GM12878 (cell line): ENCODE results near the gene C10orf90. TPM values are rescaled to one million over a fixed set of nuclear protein-coding genes. Genes with fewer than 3 reads are reported as not detected.

Experiments used
- ATAC-seq: fragments of 200-7000 bp; cut with Tn5 transposase; 3 replicates; pipeline ENCODE4 v1.9.1; 2020; ENCODE audit warnings: mild to moderate bottlenecking, moderate library complexity
- BruUV-seq: library from RNA; stranded (reverse); fragments of 400-500 nt; replicated peaks from 2 replicates; lab custom pipeline; 2021; lab: Mats Ljungman, UMichigan
- CTCF ChIA-PET: fragments of 300-600 bp; sonication (Branson Sonifier 250); formaldehyde crosslinking; extraction: SDS; loops from one replicate; lab custom pipeline; 2021; ENCODE audit warnings: inconsistent platforms; lab: Yijun Ruan, JAX
- POLR2A ChIA-PET: fragments of 350-600 bp; formaldehyde crosslinking; extraction: SDS; loops from one replicate; lab custom pipeline; 2021; ENCODE audit warnings: inconsistent platforms; lab: Charles Lee
- RAD21 ChIA-PET: fragments of 300-600 bp; sonication (Branson Sonifier 250); formaldehyde crosslinking; loops from one replicate; lab custom pipeline; 2023; ENCODE audit warnings: antibody characterized with exemption; ENCODE audit not compliant: unreplicated experiment; lab: Charles Lee
- SMC1A ChIA-PET: fragments of 300-600 bp; sonication (Branson Sonifier 250); formaldehyde crosslinking; loops from one replicate; lab custom pipeline; 2023; ENCODE audit not compliant: unreplicated experiment, uncharacterized antibody; lab: Charles Lee
- DNase-seq: peaks from one replicate; pipeline ENCODE4 v3.0.0-alpha.2; 2011; ENCODE audit warnings: low read depth, low spot score
- FAIRE-seq: peaks from 3 replicates; lab custom pipeline; 2011; peaks lifted over from hg19 to GRCh38; lab: Jason Lieb, UNC
- H2AFZ ChIP-seq: 2 replicates; pipeline ENCODE4 v1.6.0; 2011; ENCODE audit warnings: low read depth, low read length, control low read depth; ENCODE audit not compliant: control insufficient read depth
- H3K27ac ChIP-seq: 2 replicates; pipeline ENCODE4 v1.5.1; 2011; ENCODE audit warnings: control low read depth; ENCODE audit not compliant: control insufficient read depth, insufficient read depth
- H3K27me3 ChIP-seq, 2 experiments: replicated peaks in 1 of 2; 2 replicates each; pipeline versions ENCODE4 v1.6.0 to v1.6.1; 2011; ENCODE audit warnings: low read length in 1 of 2; ENCODE audit not compliant: control insufficient read depth in 2 of 2, insufficient read depth in 2 of 2
- H3K36me3 ChIP-seq, 2 experiments: 2 replicates each; pipeline ENCODE4 v1.5.1; 2011; ENCODE audit warnings: low read length in 1 of 2; ENCODE audit not compliant: control insufficient read depth in 2 of 2, insufficient read depth in 2 of 2
- H3K4me1 ChIP-seq: 2 replicates; pipeline ENCODE4 v1.6.1; 2011; ENCODE audit warnings: mild to moderate bottlenecking, low read length, moderate library complexity, mixed read lengths; ENCODE audit not compliant: control insufficient read depth, insufficient read depth
- H3K4me2 ChIP-seq: 2 replicates; pipeline ENCODE4 v1.6.0; 2011; ENCODE audit warnings: control low read depth; ENCODE audit not compliant: control insufficient read depth, insufficient read depth
- H3K4me3 ChIP-seq: fragments of 200-600 bp; sonication (generic); 2 replicates; pipeline ENCODE4 v1.5.1; 2016
- H3K79me2 ChIP-seq: 2 replicates; pipeline ENCODE4 v1.6.0; 2011; ENCODE audit warnings: low read length; ENCODE audit not compliant: control insufficient read depth, insufficient read depth
- H3K9ac ChIP-seq: 2 replicates; pipeline ENCODE4 v1.8.0; 2011; ENCODE audit warnings: low read length, control low read depth, mixed read lengths; ENCODE audit not compliant: control insufficient read depth, insufficient read depth
- H3K9me3 ChIP-seq: replicated peaks from 3 replicates; pipeline ENCODE4 v1.5.1; 2011; ENCODE audit warnings: mild to moderate bottlenecking, low read length; ENCODE audit not compliant: control insufficient read depth, insufficient read depth
- H4K20me1 ChIP-seq: 2 replicates; pipeline ENCODE4 v1.6.0; 2011; ENCODE audit not compliant: control insufficient read depth, insufficient read depth
- GABPA ChIP-seq: IDR thresholded peaks from 2 replicates; pipeline ENCODE4 v1.6.1; 2014; ENCODE audit warnings: antibody characterized with exemption, low read depth, mild to moderate bottlenecking, inconsistent platforms
- IKZF2 ChIP-seq, 2 experiments: fragments of 450-650 bp; IDR thresholded peaks; 2 replicates each; pipeline ENCODE4 v1.6.1; 2017; ENCODE audit warnings: mild to moderate bottlenecking in 2 of 2, moderate library complexity in 2 of 2
- WGBS: methylation state at CpG from one replicate; pipeline ENCODE4 v1.1.6; 2016; ENCODE audit warnings: low lambda C conversion rate; ENCODE audit not compliant: insufficient replicate concordance, insufficient coverage; ENCODE audit errors: missing lambda C conversion rate; 5-methylcytosine and 5-hydroxymethylcytosine counted together
- in situ Hi-C: fragments of 300-500 bp; cut with MboI; formaldehyde crosslinking; loops from 9 replicates; pipeline ENCODE4 v1.14.3; 2018; ENCODE audit warnings: mixed read lengths
- intact Hi-C: fragments of 100-400 bp; cut with micrococcal nuclease; formaldehyde crosslinking; loops from one replicate; pipeline ENCODE4 v1.14.2; 2022; ENCODE audit not compliant: unreplicated experiment
- polyA plus RNA-seq, 11 experiments: library from polyadenylated mRNA; depleted of rRNA in 4 of 11; unstranded in 6 of 11; stranded (reverse) in 5 of 11; fragments of >200 nt; fragmentation: Nextera tagmentation in 4 of 11; fragmentation: Illumina TruSeq in 1 of 11; extraction: Ambion mirVana in 4 of 11; extraction: Trizol in 1 of 11; gene quantifications; 1 replicate in 1 of 11; 2 replicates in 10 of 11; pipeline versions ENCODE4 v1.2.1 to v1.2.3, GENCODE V29; 2011 to 2016; ENCODE audit warnings: inconsistent platforms in 2 of 11, missing spikeins in 2 of 11, low read depth in 1 of 11
- total RNA-seq, 4 experiments: library from RNA; depleted of rRNA in 3 of 4; stranded (reverse); fragments of >200 nt in 3 of 4; fragmentation: Illumina TruSeq in 1 of 4; extraction: Trizol in 1 of 4; gene quantifications; 2 replicates each; pipeline versions ENCODE4 v1.2.1 to v1.2.3, GENCODE V29; 2013 to 2021
- TF ChIP-seq, protein P1 (sequence below): fragments of 450-650 bp; IDR thresholded peaks from 2 replicates; pipeline ENCODE4 v1.6.1; 2017; ENCODE audit warnings: antibody characterized with exemption, mild to moderate bottlenecking, moderate library complexity
- TF ChIP-seq, protein P2 (sequence below): IDR thresholded peaks from 2 replicates; pipeline ENCODE4 v1.6.1; 2011; ENCODE audit warnings: borderline replicate concordance, low read depth, mild to moderate bottlenecking, moderate library complexity, low read length; ENCODE audit not compliant: insufficient read depth, poor library complexity, severe bottlenecking
- TF ChIP-seq, protein P3 (sequence below): fragments of 450-650 bp; formaldehyde crosslinking; IDR thresholded peaks from 2 replicates; pipeline ENCODE4 v1.5.0; 2022; ENCODE audit warnings: mild to moderate bottlenecking, missing genetic modification characterization

Gene C10orf90
- total and polyA plus RNA-seq, 10 of the 15 experiments (the other 5 are each of a cell fraction or from before 2014, with no cell fraction given): 0.04 TPM; not detected in 9

DNA sequence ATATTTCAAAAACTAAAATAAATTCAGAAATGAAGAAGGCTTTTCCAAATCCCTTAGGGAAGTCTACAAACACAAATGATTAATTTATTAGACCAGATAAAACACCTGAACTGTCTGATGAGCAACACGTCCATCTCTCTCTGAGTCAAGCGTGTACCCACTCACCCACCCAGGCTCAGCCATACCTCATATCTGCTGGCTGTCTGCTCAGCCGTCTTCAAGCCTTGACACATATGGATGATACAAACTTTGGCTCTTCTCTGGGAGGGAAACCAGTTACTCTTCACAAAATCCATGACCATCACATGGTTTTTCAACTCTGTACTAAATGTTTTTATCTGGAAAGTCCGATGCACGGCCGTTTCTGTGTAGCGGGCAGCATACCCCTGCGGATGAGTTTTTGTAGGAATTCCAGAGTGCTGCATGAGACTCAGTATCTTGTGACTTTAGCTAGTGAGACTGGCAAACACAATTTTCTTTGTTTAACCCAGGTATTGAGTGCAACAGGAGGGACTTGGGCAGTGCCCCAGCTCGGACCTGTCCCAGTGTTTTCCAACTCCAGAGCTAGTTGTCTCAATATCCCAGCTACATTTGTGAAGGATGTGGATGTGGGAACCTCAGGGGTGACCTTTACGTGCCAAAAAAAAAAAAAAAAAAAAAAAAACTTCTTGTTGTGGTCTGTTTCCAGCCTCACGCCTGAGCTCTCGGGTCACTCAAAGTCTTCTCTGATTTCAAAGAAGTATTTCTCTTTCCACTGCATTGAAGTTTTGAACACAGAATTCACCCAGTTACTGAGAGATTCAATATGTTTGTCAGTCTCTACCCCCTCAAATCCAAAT lies at the start of gene C10orf90 (continued):
- TF ChIP-seq, protein P1, sequence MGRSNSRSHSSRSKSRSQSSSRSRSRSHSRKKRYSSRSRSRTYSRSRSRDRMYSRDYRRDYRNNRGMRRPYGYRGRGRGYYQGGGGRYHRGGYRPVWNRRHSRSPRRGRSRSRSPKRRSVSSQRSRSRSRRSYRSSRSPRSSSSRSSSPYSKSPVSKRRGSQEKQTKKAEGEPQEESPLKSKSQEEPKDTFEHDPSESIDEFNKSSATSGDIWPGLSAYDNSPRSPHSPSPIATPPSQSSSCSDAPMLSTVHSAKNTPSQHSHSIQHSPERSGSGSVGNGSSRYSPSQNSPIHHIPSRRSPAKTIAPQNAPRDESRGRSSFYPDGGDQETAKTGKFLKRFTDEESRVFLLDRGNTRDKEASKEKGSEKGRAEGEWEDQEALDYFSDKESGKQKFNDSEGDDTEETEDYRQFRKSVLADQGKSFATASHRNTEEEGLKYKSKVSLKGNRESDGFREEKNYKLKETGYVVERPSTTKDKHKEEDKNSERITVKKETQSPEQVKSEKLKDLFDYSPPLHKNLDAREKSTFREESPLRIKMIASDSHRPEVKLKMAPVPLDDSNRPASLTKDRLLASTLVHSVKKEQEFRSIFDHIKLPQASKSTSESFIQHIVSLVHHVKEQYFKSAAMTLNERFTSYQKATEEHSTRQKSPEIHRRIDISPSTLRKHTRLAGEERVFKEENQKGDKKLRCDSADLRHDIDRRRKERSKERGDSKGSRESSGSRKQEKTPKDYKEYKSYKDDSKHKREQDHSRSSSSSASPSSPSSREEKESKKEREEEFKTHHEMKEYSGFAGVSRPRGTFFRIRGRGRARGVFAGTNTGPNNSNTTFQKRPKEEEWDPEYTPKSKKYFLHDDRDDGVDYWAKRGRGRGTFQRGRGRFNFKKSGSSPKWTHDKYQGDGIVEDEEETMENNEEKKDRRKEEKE: no peak
- TF ChIP-seq IKZF2 (IDR thresholded peaks at IDR 0.05): no peak
- no peak for TF ChIP-seq GABPA
- TF ChIP-seq, protein P2, sequence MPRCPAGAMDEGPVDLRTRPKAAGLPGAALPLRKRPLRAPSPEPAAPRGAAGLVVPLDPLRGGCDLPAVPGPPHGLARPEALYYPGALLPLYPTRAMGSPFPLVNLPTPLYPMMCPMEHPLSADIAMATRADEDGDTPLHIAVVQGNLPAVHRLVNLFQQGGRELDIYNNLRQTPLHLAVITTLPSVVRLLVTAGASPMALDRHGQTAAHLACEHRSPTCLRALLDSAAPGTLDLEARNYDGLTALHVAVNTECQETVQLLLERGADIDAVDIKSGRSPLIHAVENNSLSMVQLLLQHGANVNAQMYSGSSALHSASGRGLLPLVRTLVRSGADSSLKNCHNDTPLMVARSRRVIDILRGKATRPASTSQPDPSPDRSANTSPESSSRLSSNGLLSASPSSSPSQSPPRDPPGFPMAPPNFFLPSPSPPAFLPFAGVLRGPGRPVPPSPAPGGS: no peak

DNA sequence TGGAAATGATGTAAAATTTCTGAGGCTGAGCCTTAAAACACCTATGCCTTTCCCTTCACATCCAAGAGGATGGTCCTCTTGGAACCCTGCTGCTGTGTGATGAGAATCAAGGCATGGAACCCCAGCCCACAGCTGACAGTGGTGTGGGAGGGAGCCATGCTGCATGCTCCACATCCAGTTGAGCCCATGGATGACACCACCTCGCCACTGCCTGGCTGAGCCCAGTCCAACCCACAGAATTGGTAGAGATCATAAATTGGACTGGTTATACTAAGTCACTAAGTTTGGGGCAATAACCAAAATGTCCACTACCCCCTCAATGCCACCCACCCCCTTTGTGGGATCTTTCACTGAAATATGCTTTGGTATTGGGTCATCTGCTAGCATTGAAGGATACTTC lies 45.9 kb upstream of the C10orf90 start:
- no peak for DNase-seq
- Histone ChIP-seq H3K4me2 (no peak overlapping the region), H4K20me1 (no peaks in the 10 kb centered on the region), H3K36me3 (no peaks in the 10 kb centered on the region), H3K9me3 (no peaks in the 10 kb centered on the region), H3K27me3 (no peaks in the 10 kb centered on the region), H3K9ac (no peak overlapping the region), H2AFZ (no peak overlapping the region), H3K27ac (no peak overlapping the region), H3K4me3 (no peak overlapping the region), H3K79me2 (no peaks in the 10 kb centered on the region), H3K4me1 (no peaks in the 10 kb centered on the region)
- SMC1A ChIA-PET: no interaction called here
- POLR2A ChIA-PET: interaction anchor here (0.6 kb wide), 1 partner anchor 743 kb away, joined by 3 read pairs; no protein-coding TSS in a partner anchor
- RAD21 ChIA-PET: no interaction called here
- BruUV-seq: no TSS peak
- no peak for ATAC-seq
- in situ Hi-C loops (no loop called here), intact Hi-C loops (no loop called here)
- no peak for FAIRE-seq
- WGBS: 7% methylated on average over 1 of the region's 1 CpG
- CTCF ChIA-PET: no interaction called here
- TF ChIP-seq, protein P3, sequence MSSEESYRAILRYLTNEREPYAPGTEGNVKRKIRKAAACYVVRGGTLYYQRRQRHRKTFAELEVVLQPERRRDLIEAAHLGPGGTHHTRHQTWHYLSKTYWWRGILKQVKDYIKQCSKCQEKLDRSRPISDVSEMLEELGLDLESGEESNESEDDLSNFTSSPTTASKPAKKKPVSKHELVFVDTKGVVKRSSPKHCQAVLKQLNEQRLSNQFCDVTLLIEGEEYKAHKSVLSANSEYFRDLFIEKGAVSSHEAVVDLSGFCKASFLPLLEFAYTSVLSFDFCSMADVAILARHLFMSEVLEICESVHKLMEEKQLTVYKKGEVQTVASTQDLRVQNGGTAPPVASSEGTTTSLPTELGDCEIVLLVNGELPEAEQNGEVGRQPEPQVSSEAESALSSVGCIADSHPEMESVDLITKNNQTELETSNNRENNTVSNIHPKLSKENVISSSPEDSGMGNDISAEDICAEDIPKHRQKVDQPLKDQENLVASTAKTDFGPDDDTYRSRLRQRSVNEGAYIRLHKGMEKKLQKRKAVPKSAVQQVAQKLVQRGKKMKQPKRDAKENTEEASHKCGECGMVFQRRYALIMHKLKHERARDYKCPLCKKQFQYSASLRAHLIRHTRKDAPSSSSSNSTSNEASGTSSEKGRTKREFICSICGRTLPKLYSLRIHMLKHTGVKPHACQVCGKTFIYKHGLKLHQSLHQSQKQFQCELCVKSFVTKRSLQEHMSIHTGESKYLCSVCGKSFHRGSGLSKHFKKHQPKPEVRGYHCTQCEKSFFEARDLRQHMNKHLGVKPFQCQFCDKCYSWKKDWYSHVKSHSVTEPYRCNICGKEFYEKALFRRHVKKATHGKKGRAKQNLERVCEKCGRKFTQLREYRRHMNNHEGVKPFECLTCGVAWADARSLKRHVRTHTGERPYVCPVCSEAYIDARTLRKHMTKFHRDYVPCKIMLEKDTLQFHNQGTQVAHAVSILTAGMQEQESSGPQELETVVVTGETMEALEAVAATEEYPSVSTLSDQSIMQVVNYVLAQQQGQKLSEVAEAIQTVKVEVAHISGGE (CRISPR knock-in tag): no peak
- TF ChIP-seq, all 136 proteins: peak for 0
